GM12874 (cell line): ENCODE data around the gene BCAR1.

Source experiments
- TF ChIP-seq, protein P1 (sequence below): IDR thresholded peaks from 2 replicates; pipeline ENCODE4 v1.5.1; 2011; ENCODE audit warnings: low read depth, mild to moderate bottlenecking, control low read depth, low read length, moderate library complexity; ENCODE audit not compliant: insufficient read depth

BCAR1 gene

DNA sequence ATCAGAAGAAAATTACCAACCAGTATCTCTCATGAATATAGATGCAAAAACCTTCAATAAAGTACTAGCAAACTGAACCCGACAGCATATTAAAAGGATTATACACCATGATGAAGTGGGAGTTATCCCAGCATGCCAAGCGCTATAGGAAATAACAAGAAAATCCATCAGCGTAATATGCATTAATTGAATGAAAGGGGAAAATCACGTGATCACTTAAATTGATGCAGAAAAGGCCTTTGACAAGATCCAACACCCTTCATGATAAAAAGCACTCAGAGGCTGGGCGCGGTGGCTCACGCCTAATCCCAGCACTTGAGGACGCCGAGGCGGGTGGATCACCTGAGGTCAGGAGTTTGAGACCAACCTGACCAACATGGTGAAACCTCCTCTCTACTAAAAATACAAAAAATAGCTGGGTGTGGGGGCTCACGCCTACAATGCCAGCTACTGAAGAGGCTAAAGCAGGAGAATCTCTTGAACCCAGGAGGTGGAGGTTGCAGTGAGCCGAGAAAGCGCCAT is 49.3 kb downstream of the BCAR1 start:
- TF ChIP-seq, protein P1, sequence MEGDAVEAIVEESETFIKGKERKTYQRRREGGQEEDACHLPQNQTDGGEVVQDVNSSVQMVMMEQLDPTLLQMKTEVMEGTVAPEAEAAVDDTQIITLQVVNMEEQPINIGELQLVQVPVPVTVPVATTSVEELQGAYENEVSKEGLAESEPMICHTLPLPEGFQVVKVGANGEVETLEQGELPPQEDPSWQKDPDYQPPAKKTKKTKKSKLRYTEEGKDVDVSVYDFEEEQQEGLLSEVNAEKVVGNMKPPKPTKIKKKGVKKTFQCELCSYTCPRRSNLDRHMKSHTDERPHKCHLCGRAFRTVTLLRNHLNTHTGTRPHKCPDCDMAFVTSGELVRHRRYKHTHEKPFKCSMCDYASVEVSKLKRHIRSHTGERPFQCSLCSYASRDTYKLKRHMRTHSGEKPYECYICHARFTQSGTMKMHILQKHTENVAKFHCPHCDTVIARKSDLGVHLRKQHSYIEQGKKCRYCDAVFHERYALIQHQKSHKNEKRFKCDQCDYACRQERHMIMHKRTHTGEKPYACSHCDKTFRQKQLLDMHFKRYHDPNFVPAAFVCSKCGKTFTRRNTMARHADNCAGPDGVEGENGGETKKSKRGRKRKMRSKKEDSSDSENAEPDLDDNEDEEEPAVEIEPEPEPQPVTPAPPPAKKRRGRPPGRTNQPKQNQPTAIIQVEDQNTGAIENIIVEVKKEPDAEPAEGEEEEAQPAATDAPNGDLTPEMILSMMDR, result no peak

DNA sequence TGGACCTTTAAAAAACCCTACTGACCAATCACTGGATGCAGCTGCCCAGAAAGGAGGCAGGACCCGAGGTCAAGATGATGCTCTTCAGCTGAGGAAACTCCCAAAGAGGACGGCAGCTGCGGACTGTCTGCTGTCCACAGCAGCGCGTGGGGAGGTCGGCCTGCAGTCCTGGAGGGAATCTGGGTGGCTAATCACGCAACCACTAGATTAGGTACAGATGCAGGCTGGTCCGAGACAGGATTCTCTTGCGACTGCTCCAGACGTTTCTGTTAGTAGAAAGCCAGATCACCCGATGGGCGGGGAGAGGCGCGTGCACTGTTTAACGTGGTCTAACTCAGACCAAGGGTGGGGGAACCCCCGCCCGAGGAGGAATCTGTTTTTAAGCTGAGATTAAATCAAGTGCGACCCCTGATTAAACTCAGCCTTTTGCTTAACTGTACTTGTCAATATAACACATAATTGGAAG is 53.3 kb downstream of the BCAR1 start:
- TF ChIP-seq, protein P1, result no peak

DNA sequence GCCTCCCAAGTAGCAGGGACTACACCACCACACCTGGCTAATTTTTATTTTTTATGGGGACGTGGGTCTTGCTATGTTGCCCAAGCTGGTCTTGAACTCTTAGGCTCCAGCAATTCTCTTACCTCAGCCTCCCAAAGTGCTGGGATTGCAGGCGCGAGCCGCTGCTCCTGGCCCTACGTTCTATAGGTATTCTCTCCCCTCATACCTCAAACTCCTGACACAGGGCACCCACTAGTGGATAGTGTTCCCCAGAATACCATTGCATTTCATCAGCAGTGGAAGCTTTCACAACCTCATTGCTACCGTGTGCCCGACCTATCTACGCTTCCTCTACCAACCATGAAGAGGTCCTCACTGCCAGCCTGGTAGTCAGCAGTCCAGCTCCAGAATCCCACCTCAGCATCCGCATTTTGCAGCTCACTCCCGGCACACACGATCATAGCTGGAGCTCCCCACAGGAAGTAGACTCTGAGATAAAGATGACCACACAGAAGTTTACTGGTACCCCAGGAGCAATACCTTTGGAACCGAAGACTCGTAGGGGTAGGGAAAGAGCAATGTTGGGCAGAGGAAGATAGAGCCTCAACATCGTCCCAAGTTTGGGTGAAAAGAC is 53.8 kb downstream of the BCAR1 start:
- TF ChIP-seq, protein P1, result no peak

DNA sequence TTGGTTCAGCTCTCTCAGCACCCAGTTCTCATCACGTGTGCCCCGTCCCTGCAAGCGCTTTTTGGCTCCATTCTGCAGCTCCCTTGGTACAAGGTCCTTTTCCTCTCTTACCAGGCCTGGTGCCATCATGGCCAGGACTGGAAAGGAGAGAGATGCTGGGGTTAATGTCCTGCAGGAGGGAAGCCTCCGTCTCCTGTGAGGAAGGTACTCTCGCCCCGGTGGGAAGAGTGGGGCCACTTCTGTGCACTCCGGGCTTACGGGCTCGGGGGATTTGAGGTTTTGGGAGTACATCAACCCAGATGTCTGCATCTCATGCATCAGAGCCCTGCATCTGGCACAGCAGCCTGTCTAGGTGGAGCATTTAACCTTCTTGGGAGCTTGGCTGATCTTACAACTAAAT is 54.6 kb downstream of the BCAR1 start:
- TF ChIP-seq, protein P1, result no peak

DNA sequence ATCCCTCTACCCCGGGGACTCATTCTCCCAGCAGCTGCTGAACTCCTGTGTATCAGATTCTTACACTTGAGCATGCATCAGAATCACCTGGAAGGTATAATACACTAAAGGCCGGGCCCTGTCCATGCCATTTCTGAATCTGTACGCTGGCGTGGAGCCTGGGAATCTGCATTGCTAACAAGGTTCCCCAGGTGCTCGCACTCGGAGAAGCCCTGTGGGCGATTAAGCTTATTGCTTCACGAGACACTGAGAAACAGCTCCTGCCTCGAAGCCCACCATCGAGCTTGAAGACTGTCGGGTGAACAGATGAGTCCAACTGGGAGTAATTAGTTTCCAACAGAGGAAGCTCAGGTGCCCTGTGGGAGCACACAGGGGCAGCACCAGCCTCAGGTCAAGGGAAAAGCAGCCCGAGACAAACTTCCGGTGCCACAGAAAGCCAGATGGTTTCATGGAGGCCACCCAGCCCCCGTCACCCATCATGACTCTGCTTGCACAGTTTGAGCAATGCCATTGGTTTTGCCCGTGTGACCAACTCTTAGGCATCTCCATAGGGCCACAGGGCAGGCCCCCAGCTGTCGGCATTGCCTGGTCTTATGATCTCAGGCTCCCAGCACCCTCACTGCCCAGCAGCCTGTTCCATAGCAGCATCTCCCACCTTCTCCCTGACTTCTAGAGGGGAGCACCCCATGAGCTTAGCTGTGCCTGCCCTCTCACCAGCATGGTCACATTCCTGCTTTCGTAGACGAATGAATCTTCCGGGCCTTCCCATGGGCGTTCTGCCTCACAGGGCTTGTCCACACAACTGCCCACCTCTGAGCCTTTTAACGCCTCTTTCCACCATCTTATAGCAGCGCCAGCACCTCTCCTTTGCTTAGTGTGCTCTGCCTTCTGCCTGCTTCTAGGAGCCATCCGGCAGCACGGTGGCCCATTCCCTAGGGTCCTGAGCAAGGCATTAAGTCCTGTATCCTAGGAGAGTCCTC is 55.3 kb downstream of the BCAR1 start:
- TF ChIP-seq, protein P1, result no peak

DNA sequence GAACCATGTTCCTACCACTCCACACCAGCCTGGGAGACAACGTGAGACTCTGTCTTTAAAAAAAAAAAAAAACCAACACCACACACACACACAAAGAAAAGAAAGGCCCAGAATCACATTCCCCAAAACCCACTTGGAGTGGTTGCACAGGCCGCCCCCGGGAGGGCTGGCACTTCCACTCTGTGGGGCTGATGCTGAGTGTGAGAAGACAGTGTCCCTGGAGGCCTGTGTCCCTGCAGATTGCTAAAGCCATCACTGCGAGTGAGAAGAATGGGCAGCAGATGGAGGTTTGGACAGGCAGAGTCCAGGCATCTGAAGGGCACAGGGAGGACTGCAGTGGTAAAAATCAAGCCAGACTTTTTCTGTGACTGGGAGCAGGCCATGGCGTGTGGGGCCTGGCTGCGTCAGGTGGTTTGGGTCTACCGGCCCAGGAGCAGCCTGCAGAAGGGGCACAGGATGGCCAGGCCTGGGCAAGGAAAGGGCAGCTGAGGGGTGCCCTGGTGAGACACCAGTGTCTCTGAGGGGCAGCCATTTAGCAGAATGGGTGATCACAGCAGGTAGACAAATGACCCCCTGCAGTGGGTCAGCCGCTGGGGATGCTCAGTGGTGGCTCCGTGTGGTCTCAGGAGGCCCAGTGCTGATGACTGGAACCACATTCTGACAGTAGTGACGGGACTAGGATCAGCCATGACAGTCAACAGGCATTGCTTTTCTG is 57.5 kb downstream of the BCAR1 start:
- TF ChIP-seq, protein P1, result no peak

DNA sequence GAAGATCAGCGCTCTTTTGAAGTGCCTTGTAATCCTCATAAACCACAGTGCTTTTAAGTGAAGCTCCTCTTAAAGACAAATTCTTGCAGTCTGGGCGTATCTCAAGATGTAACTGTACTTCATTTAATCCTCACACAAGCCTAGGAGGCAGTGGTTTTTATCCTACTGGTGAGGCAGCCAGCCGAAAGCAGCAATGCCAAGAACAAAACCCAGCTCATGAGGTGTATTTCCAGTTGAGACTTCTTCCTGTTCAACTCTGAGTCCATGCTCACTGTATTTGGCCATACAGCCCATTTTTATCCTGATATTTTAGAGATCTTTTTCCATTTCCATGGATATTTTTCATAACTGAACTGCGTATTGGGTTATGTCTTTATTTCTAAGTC is 58.2 kb downstream of the BCAR1 start:
- TF ChIP-seq, protein P1, result no peak
